Vagina (tissue), 2 donors: ENCODE data around the gene REXO2.

ENCODE experiments used
- POLR2A ChIP-seq, 2 donors: fragments of 450-650 bp; IDR thresholded peaks; one replicate each; pipeline ENCODE4 v1.6.1; 2017; ENCODE audit warnings: antibody characterized with exemption in 2 of 2, mild to moderate bottlenecking in 2 of 2, moderate library complexity in 2 of 2
- POLR2AphosphoS5 ChIP-seq, 2 donors: sonication (generic); formaldehyde crosslinking; IDR thresholded peaks; one replicate each; pipeline ENCODE4 v1.9.0; 2017; ENCODE audit warnings: antibody characterized with exemption in 2 of 2, mild to moderate bottlenecking in 2 of 2, low read depth in 1 of 2; ENCODE audit not compliant: insufficient read depth in 1 of 2
- TF ChIP-seq, protein P1 (sequence below), 3 experiments: fragments of 450-650 bp in 2 of 3; fragments of 200-600 bp in 1 of 3; sonication (generic) in 1 of 3; IDR thresholded peaks; one replicate each; pipeline ENCODE4 v1.5.1; 2017 to 2019; ENCODE audit warnings: antibody characterized with exemption in 3 of 3, mild to moderate bottlenecking in 2 of 3, moderate library complexity in 2 of 3

DNA sequence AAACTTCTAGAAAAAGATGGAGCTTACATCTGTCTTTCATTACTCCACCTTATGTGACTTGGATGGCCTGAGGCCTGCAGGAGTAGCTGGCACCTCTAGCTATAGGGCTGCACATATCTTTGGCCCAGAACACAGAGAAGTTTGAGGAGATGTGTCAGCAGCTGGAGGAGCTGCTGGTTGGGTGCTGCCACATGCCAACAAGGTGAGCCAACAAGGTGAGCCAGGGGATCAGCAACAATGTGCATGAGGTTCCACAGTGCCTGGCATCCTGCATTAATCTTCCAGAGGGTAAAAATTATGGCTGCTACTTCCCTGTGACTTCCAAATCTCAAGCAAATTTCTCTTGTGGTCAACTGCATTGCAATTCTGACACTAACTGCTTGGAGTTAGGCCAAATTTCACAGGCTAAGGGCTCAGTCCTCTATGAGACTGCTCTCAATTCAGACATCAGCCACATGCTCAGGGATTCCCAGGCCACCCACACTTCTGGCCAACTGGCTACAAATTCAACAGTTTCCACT lies 22.8 kb upstream of the REXO2 start:
- TF ChIP-seq, protein P1, sequence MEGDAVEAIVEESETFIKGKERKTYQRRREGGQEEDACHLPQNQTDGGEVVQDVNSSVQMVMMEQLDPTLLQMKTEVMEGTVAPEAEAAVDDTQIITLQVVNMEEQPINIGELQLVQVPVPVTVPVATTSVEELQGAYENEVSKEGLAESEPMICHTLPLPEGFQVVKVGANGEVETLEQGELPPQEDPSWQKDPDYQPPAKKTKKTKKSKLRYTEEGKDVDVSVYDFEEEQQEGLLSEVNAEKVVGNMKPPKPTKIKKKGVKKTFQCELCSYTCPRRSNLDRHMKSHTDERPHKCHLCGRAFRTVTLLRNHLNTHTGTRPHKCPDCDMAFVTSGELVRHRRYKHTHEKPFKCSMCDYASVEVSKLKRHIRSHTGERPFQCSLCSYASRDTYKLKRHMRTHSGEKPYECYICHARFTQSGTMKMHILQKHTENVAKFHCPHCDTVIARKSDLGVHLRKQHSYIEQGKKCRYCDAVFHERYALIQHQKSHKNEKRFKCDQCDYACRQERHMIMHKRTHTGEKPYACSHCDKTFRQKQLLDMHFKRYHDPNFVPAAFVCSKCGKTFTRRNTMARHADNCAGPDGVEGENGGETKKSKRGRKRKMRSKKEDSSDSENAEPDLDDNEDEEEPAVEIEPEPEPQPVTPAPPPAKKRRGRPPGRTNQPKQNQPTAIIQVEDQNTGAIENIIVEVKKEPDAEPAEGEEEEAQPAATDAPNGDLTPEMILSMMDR (IDR thresholded peaks at IDR 0.05), result no peak
- TF ChIP-seq POLR2AphosphoS5 (IDR thresholded peaks at IDR 0.05; ENCODE audit: insufficient read depth in 1 of 2, low read depth in 1 of 2) (no peak), POLR2A (IDR thresholded peaks at IDR 0.05) (no peak)
